C4-2B (cell line): ENCODE results near the gene CCDC14.
"Not testable (repeated sequence)": the region's sequence is repeated elsewhere in the genome, so short reads cannot be mapped to it uniquely, and the experiment has no call there.

Experiments
- CTCF ChIP-seq: fragments of 450-650 bp; conservative IDR thresholded peaks from 2 replicates; pipeline ENCODE4 v1.5.1; 2017; ENCODE audit warnings: mild to moderate bottlenecking
- ZFX ChIP-seq: fragments of 450-650 bp; IDR thresholded peaks from 2 replicates; pipeline ENCODE4 v1.6.1; 2017

- TF ChIP-seq CTCF, ZFX: not testable (repeated sequence)
These were observed 3.8 kb upstream of the CCDC14 start for GRCh38 chr3:123964793-123965192.
